ENCODE results near the gene TDRD12.

DNA sequence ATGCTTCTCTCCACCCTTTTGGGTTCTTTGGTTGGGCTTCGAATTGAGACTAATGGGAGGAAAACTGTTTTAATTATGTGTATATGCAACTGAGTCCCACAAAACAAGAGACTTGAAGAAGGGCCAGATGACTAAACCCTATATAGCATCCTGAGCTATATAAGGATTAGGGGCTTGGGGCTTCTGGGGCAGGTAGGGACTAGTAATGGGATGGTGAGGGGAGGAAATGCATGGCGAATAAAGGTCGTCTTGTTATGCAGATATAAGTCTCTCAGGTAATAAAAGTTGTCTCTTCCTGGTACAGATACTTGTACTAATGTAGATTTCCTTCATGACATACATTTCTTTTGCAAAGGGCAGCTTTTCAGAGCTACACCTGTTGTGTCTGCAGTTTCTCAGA, 152.8 kb downstream of the TDRD12 start:
- TF ChIP-seq, protein P1, sequence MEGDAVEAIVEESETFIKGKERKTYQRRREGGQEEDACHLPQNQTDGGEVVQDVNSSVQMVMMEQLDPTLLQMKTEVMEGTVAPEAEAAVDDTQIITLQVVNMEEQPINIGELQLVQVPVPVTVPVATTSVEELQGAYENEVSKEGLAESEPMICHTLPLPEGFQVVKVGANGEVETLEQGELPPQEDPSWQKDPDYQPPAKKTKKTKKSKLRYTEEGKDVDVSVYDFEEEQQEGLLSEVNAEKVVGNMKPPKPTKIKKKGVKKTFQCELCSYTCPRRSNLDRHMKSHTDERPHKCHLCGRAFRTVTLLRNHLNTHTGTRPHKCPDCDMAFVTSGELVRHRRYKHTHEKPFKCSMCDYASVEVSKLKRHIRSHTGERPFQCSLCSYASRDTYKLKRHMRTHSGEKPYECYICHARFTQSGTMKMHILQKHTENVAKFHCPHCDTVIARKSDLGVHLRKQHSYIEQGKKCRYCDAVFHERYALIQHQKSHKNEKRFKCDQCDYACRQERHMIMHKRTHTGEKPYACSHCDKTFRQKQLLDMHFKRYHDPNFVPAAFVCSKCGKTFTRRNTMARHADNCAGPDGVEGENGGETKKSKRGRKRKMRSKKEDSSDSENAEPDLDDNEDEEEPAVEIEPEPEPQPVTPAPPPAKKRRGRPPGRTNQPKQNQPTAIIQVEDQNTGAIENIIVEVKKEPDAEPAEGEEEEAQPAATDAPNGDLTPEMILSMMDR (conservative IDR thresholded peaks at IDR 0.05) = no peak
- no peak for TF ChIP-seq EZH2 (IDR thresholded peaks at IDR 0.05; ENCODE audit: low read depth)

Data from PC-9 (cell line).